ENCODE data around the gene LRRC61.
"Not testable (repeated sequence)": the region's sequence is repeated elsewhere in the genome, so short reads cannot be mapped to it uniquely, and the experiment has no call there.

LRRC61 gene

GRCh38 chr7:150322833-150323681, at the start of gene LRRC61, which contains the start of gene ACTR3C:
LRRC61 (plus strand) TSS chr7:150323355; CDS start chr7:150336862, 13,507 bp downstream.
ACTR3C (minus strand) TSS chr7:150323545; CDS start chr7:150295296, 28,249 bp downstream.
- no peak for DNase-seq (ENCODE audit: low read depth)

GRCh38 chr7:150276132-150276695, 46.9 kb upstream of the LRRC61 start:
- peak; percentile 13 for DNase-seq (ENCODE audit: low read depth)

- not testable (repeated sequence) for DNase-seq (ENCODE audit: low read depth)
Observed at GRCh38 chr7:150278383-150278782, 44.8 kb upstream of the LRRC61 start.

GRCh38 chr7:150281681-150282403, 41.3 kb upstream of the LRRC61 start:
- not testable (repeated sequence) for DNase-seq (ENCODE audit: low read depth)

- DNase-seq (ENCODE audit: low read depth): not testable (repeated sequence)
Observed at GRCh38 chr7:150283111-150283510, 40.0 kb upstream of the LRRC61 start.

GRCh38 chr7:150283608-150284007, 39.5 kb upstream of the LRRC61 start:
- DNase-seq (ENCODE audit: low read depth): not testable (repeated sequence)

- DNase-seq (ENCODE audit: low read depth): not testable (repeated sequence)
Observed at GRCh38 chr7:150285849-150286754, 37.1 kb upstream of the LRRC61 start.

GRCh38 chr7:150287815-150288214, 35.3 kb upstream of the LRRC61 start:
- not testable (repeated sequence) for DNase-seq (ENCODE audit: low read depth)

- DNase-seq (ENCODE audit: low read depth): not testable (repeated sequence)
Observed at GRCh38 chr7:150288816-150289215, 34.3 kb upstream of the LRRC61 start.

GRCh38 chr7:150290317-150290716, 32.8 kb upstream of the LRRC61 start:
- not testable (repeated sequence) for DNase-seq (ENCODE audit: low read depth)

- not testable (repeated sequence) for DNase-seq (ENCODE audit: low read depth)
Observed at GRCh38 chr7:150295027-150295426, 28.1 kb upstream of the LRRC61 start.

- DNase-seq (ENCODE audit: low read depth): not testable (repeated sequence)
Observed at GRCh38 chr7:150295614-150296013, 27.5 kb upstream of the LRRC61 start.

GRCh38 chr7:150296802-150297201, 26.4 kb upstream of the LRRC61 start:
- not testable (repeated sequence) for DNase-seq (ENCODE audit: low read depth)

GRCh38 chr7:150297978-150298377, 25.2 kb upstream of the LRRC61 start:
- DNase-seq (ENCODE audit: low read depth): peak; percentile 22

- not testable (repeated sequence) for DNase-seq (ENCODE audit: low read depth)
Observed at GRCh38 chr7:150302908-150303310, 20.2 kb upstream of the LRRC61 start.

- DNase-seq (ENCODE audit: low read depth): not testable (repeated sequence)
Observed at GRCh38 chr7:150304499-150305258, 18.5 kb upstream of the LRRC61 start.

- not testable (repeated sequence) for DNase-seq (ENCODE audit: low read depth)
Observed at GRCh38 chr7:150305259-150305902, 17.8 kb upstream of the LRRC61 start.

- not testable (repeated sequence) for DNase-seq (ENCODE audit: low read depth)
Observed at GRCh38 chr7:150305903-150306284, 17.3 kb upstream of the LRRC61 start.

- not testable (repeated sequence) for DNase-seq (ENCODE audit: low read depth)
Observed at GRCh38 chr7:150306377-150306776, 16.8 kb upstream of the LRRC61 start.

- no peak for DNase-seq (ENCODE audit: low read depth)
Observed at GRCh38 chr7:150307129-150307528, 16.0 kb upstream of the LRRC61 start.

Measured in fibroblast of gingiva (primary cell).